Activated CD8-positive, alpha-beta memory T cell treated with anti-CD3 and anti-CD28 coated beads, Interleukin-2, amount 10 ng/mL, durations not matched to agents 7 days and 5 days (primary cell): ENCODE measurements around the gene DCUN1D3. TPM values are rescaled to one million over a fixed set of nuclear protein-coding genes. Genes with fewer than 3 reads are reported as not detected.

Experiments used
- ATAC-seq: fragments of 150-1000 bp; cut with Tn5 transposase; one replicate; pipeline ENCODE4 v1.10.0; 2021; ENCODE audit warnings: moderate library complexity
- CTCF ChIA-PET: fragments of 350-600 bp; sonication (Branson Sonifier 250); formaldehyde crosslinking; loops from one replicate; lab custom pipeline; 2021; ENCODE audit warnings: antibody characterized with exemption; lab: Charles Lee
- DNase-seq: peaks from one replicate; pipeline ENCODE4 v3.0.0-alpha.2; 2020
- H3K27ac Mint-ChIP-seq: one replicate; pipeline ENCODE4 v1.8.0; 2021; ENCODE audit warnings: mild to moderate bottlenecking, mixed read lengths
- H3K27me3 Mint-ChIP-seq: one replicate; pipeline ENCODE4 v1.8.0; 2021; ENCODE audit warnings: mixed read lengths
- H3K36me3 Mint-ChIP-seq: one replicate; pipeline ENCODE4 v1.8.0; 2021; ENCODE audit warnings: mild to moderate bottlenecking, mixed read lengths
- H3K4me1 Mint-ChIP-seq: one replicate; pipeline ENCODE4 v1.8.0; 2021; ENCODE audit warnings: mixed read lengths
- H3K4me3 Mint-ChIP-seq: one replicate; pipeline ENCODE4 v1.8.0; 2021; ENCODE audit warnings: mild to moderate bottlenecking, moderate library complexity, mixed read lengths
- H3K9me3 Mint-ChIP-seq: one replicate; pipeline ENCODE4 v1.8.0; 2022; ENCODE audit warnings: low read depth, mixed read lengths
- total RNA-seq, 2 experiments: library from RNA; stranded (reverse); gene quantifications; one replicate each; pipeline ENCODE4 v1.2.3, GENCODE V29; 2021

DCUN1D3 gene
- total RNA-seq, 2 experiments from 2014 or later = 18.1 to 24.4 TPM

GRCh38 chr16:20897922-20898321 is 2.2 kb downstream of the DCUN1D3 start:
- no peaks in the 10 kb centered on the region for H3K27me3 Mint-ChIP-seq
- CTCF ChIA-PET = interaction anchor here (0.5 to 3.7 kb wide), 4 partner anchors 14 to 46 kb away, joined by 3 to 24 read pairs (median 3); no protein-coding TSS in a partner anchor
- peak overlapping the region; percentile 37 for H3K27ac Mint-ChIP-seq
- peak overlapping the region; percentile 97 for H3K4me3 Mint-ChIP-seq
- peaks cover 60% of the 10 kb centered on the region for H3K4me1 Mint-ChIP-seq
- DNase-seq (no peak), ATAC-seq (no peak)
- no peaks in the 10 kb centered on the region for H3K9me3 Mint-ChIP-seq
- H3K36me3 Mint-ChIP-seq = peaks cover 55% of the 10 kb centered on the region

GRCh38 chr16:20897253-20897897 is 2.8 kb downstream of the DCUN1D3 start:
- no peaks in the 10 kb centered on the region for H3K27me3 Mint-ChIP-seq
- peaks cover 59% of the 10 kb centered on the region for H3K4me1 Mint-ChIP-seq
- peaks cover 55% of the 10 kb centered on the region for H3K36me3 Mint-ChIP-seq
- CTCF ChIA-PET = interaction anchor here (0.5 to 3.7 kb wide), 4 partner anchors 14 to 46 kb away, joined by 3 to 24 read pairs (median 3); no protein-coding TSS in a partner anchor
- DNase-seq = no peak
- H3K9me3 Mint-ChIP-seq = no peaks in the 10 kb centered on the region
- H3K27ac Mint-ChIP-seq = peak overlapping the region; percentile 37
- H3K4me3 Mint-ChIP-seq = peak overlapping the region; percentile 97
- ATAC-seq = no peak

DNA sequence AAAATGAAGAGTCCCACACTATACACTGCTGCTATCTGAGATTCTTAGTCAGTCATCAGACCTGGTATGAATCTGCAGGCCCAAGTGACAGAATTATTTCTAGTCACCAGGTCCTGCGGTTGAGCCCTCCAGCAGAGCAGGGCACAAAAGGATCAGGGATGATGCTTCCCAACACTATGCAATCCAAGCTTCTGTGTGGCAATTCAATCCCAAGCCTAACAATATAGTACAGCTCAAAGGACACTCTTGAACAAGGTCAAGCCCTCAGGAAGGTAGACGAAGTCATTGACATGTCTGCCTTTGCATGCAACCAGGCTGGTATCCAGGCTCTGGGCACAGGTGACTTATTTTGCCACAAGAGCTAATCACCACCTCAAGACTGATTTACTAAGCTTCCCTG is 5.8 kb downstream of the DCUN1D3 start:
- Mint-ChIP-seq H3K4me3 (no peak overlapping the region), H3K36me3 (peaks cover 59% of the 10 kb centered on the region), H3K4me1 (peaks cover 59% of the 10 kb centered on the region), H3K27ac (no peak overlapping the region), H3K27me3 (no peaks in the 10 kb centered on the region), H3K9me3 (no peaks in the 10 kb centered on the region)
- ATAC-seq = no peak
- no peak for DNase-seq
- CTCF ChIA-PET = interaction anchor here (1.3 to 1.6 kb wide), 2 partner anchors 26 to 37 kb away, joined by 3 read pairs; no protein-coding TSS in a partner anchor

DNA sequence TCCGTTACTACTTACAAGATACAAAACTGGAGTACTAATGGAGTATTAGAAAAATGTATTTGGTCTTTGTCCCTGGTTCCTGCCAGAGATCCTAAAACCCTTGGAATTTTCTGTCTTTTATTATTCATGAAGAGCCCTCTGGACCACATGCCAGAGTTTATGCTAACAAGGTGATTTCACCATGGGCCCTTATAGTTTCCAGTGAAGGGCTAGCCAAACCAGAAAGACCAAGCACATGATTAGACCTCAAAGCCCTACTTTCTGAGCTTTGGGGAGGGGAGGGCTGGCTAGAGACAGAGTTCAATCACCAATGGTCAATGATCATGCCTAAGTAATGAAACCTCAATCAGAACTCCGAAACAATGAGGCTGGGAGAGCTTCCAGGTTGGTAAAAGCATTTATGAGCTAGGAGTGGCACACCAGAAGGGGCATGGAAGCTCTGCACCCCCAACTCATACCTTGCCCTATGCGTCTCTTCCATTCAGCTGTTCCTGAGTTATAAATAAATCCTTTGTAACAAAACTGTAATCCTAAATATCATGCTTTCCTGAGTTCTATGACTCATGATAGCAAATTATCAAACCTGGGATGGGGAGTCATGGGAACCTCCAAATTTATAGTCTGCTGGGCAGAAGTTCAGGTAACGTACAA is 10.4 kb downstream of the DCUN1D3 start:
- peaks cover 67% of the 10 kb centered on the region for H3K36me3 Mint-ChIP-seq
- H3K4me3 Mint-ChIP-seq = no peak overlapping the region
- DNase-seq = no peak
- H3K4me1 Mint-ChIP-seq = peaks cover 45% of the 10 kb centered on the region
- no peaks in the 10 kb centered on the region for H3K27me3 Mint-ChIP-seq
- H3K27ac Mint-ChIP-seq = no peak overlapping the region
- no peak for ATAC-seq
- CTCF ChIA-PET = interaction anchor here (1.6 kb wide), 1 partner anchor 10 kb away, joined by 3 read pairs; the partner anchor contains the start of genes DCUN1D3 and LYRM1
- H3K9me3 Mint-ChIP-seq = no peaks in the 10 kb centered on the region

DNA sequence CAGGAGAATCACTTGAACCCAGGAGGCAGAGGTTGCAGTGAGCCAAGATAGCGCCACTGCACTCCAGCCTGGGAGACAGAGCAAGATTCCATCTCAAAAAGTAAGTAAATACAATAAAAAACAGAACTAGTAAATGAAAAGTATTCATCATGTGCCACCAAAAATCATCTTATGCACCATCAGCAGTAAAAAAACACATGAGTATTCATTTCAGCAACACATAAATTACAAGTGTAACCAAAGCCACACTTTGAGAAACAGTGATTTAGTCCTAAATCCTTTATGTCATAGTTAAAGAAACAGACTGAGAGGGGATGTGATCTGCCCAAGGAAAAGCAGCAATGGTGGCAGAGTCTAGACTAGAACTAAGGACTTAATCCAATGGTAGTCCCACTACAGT is 13.0 kb downstream of the DCUN1D3 start:
- H3K4me3 Mint-ChIP-seq = no peak overlapping the region
- peaks cover 65% of the 10 kb centered on the region for H3K36me3 Mint-ChIP-seq
- no peak overlapping the region for H3K27ac Mint-ChIP-seq
- CTCF ChIA-PET = interaction anchor here (0.5 to 1.9 kb wide), 2 partner anchors 13 to 98 kb away, joined by 3 to 8 read pairs; partner anchors contain the start of genes DCUN1D3 and LYRM1
- H3K27me3 Mint-ChIP-seq = no peaks in the 10 kb centered on the region
- ATAC-seq = no peak
- no peaks in the 10 kb centered on the region for H3K9me3 Mint-ChIP-seq
- no peak for DNase-seq
- peaks cover 53% of the 10 kb centered on the region for H3K4me1 Mint-ChIP-seq

DNA sequence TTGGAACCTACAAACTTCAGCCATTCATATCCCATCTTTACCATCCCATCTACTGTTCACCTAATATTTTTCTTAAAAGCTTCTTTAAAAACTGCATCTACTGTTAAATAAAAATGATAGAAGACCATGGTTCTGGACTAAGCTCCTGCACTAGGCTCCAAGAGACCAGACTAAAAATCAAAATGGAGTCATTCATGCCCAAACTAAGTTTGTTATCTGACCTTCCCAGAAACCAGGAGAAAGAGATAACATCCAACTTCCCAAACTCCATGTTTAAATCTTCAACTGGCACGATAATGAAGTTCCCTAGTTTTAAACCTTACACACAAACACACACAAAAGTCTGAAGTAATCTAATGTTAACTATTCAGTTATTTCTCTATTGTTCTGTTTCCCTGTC is 13.8 kb downstream of the DCUN1D3 start:
- CTCF ChIA-PET = interaction anchor here (0.5 kb wide), 1 partner anchor 97 kb away, joined by 3 read pairs; no protein-coding TSS in a partner anchor
- DNase-seq (no peak), ATAC-seq (no peak)
- no peak overlapping the region for H3K27ac Mint-ChIP-seq
- H3K9me3 Mint-ChIP-seq = no peaks in the 10 kb centered on the region
- no peak overlapping the region for H3K4me3 Mint-ChIP-seq
- H3K4me1 Mint-ChIP-seq = peaks cover 54% of the 10 kb centered on the region
- H3K27me3 Mint-ChIP-seq = no peaks in the 10 kb centered on the region
- peaks cover 60% of the 10 kb centered on the region for H3K36me3 Mint-ChIP-seq

- H3K4me3 Mint-ChIP-seq = no peak overlapping the region
- no peaks in the 10 kb centered on the region for H3K27me3 Mint-ChIP-seq
- peaks cover 61% of the 10 kb centered on the region for H3K4me1 Mint-ChIP-seq
- H3K27ac Mint-ChIP-seq = peak overlapping the region; percentile 55
- H3K36me3 Mint-ChIP-seq = peaks cover 51% of the 10 kb centered on the region
- CTCF ChIA-PET = interaction anchor here (1.2 to 1.4 kb wide), 2 partner anchors 9 to 16 kb away, joined by 6 to 8 read pairs; partner anchors contain the start of genes DCUN1D3 and LYRM1
- no peaks in the 10 kb centered on the region for H3K9me3 Mint-ChIP-seq
- ATAC-seq (peak; percentile 59), DNase-seq (no peak)
Observed at GRCh38 chr16:20884240-20884556, 16.0 kb downstream of the DCUN1D3 start.

GRCh38 chr16:20883554-20884239 is 16.5 kb downstream of the DCUN1D3 start:
- Mint-ChIP-seq H3K27ac (peak overlapping the region; percentile 55), H3K27me3 (no peaks in the 10 kb centered on the region), H3K4me3 (no peak overlapping the region), H3K9me3 (no peaks in the 10 kb centered on the region), H3K36me3 (peaks cover 53% of the 10 kb centered on the region), H3K4me1 (peaks cover 66% of the 10 kb centered on the region)
- CTCF ChIA-PET = interaction anchor here (1.0 to 1.4 kb wide), 3 partner anchors 9 to 16 kb away, joined by 3 to 8 read pairs (median 6); partner anchors contain the start of genes DCUN1D3 and LYRM1
- ATAC-seq (no peak), DNase-seq (no peak)

- ATAC-seq (no peak), DNase-seq (no peak)
- CTCF ChIA-PET = interaction anchor here (1.4 kb wide), 1 partner anchor 75 kb away, joined by 3 read pairs; the partner anchor contains the start of genes ERI2 and REXO5
- no peaks in the 10 kb centered on the region for H3K27me3 Mint-ChIP-seq
- peaks cover 74% of the 10 kb centered on the region for H3K4me1 Mint-ChIP-seq
- H3K36me3 Mint-ChIP-seq = peaks cover 50% of the 10 kb centered on the region
- H3K27ac Mint-ChIP-seq = peak overlapping the region; percentile 20
- no peaks in the 10 kb centered on the region for H3K9me3 Mint-ChIP-seq
- H3K4me3 Mint-ChIP-seq = no peak overlapping the region
Observed at GRCh38 chr16:20881503-20881878, 18.7 kb downstream of the DCUN1D3 start.

DNA sequence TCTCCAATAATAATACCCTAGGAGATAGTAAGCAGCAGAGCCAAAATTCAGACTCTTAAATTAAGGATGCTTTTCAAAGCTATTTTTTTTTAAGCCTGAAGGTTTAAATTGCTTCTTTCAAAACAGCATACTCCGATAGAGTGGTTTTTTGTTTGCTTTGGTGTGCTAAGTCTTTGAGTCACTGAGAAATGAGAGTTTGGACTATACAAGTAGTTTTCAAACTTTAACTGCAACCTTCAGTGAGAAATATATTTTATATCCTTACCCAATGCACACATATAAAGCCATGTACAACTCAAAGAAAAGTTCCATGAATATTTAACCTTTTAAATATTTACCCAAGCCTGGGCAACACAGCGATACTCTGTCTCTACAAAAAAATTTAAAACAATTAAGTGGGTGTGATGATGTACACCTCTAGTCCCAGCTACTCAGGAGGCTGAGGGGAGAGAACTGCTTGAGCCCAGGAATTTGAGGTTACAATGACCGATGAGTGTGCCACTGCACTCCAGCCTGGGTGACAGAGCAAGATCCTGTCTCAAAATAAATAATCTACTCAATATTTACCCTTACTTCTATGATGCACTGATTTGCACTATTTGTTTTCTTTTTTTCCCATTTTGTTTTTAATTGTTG is 19.2 kb downstream of the DCUN1D3 start:
- H3K27me3 Mint-ChIP-seq = no peaks in the 10 kb centered on the region
- H3K4me1 Mint-ChIP-seq = peaks cover 76% of the 10 kb centered on the region
- peaks cover 51% of the 10 kb centered on the region for H3K36me3 Mint-ChIP-seq
- peak overlapping the region; percentile 29 for H3K27ac Mint-ChIP-seq
- no peak for ATAC-seq
- CTCF ChIA-PET = interaction anchor here (1.4 kb wide), 1 partner anchor 75 kb away, joined by 3 read pairs; the partner anchor contains the start of genes ERI2 and REXO5
- H3K4me3 Mint-ChIP-seq = no peak overlapping the region
- H3K9me3 Mint-ChIP-seq = no peaks in the 10 kb centered on the region
- no peak for DNase-seq

GRCh38 chr16:20879175-20880040 is 20.8 kb downstream of the DCUN1D3 start:
- H3K27ac Mint-ChIP-seq = peak overlapping the region; percentile 90
- H3K4me3 Mint-ChIP-seq = peak overlapping the region; percentile 62
- ATAC-seq = peak; percentile 50
- peaks cover 43% of the 10 kb centered on the region for H3K36me3 Mint-ChIP-seq
- no peaks in the 10 kb centered on the region for H3K27me3 Mint-ChIP-seq
- H3K4me1 Mint-ChIP-seq = peaks cover 80% of the 10 kb centered on the region
- no peaks in the 10 kb centered on the region for H3K9me3 Mint-ChIP-seq
- CTCF ChIA-PET = interaction anchor here (1.0 to 1.8 kb wide), 2 partner anchors 13 to 29 kb away, joined by 3 to 8 read pairs; no protein-coding TSS in a partner anchor
- no peak for DNase-seq

GRCh38 chr16:20878682-20879147 is 21.4 kb downstream of the DCUN1D3 start:
- Mint-ChIP-seq H3K36me3 (peaks cover 39% of the 10 kb centered on the region), H3K9me3 (no peaks in the 10 kb centered on the region), H3K27me3 (no peaks in the 10 kb centered on the region), H3K27ac (peak overlapping the region; percentile 90), H3K4me1 (peaks cover 80% of the 10 kb centered on the region), H3K4me3 (no peak overlapping the region)
- ATAC-seq = no peak
- no peak for DNase-seq
- CTCF ChIA-PET = interaction anchor here (1.0 to 1.8 kb wide), 3 partner anchors 12 to 206 kb away, joined by 3 to 8 read pairs (median 5); no protein-coding TSS in a partner anchor
